ENCODE results near the gene FAM78A.
A peak's percentile ranks its signal among the peaks of the same experiment; 100 is the strongest.
"Not testable (repeated sequence)": the region's sequence is repeated elsewhere in the genome, so short reads cannot be mapped to it uniquely, and the experiment has no call there.

Gene FAM78A

GRCh38 chr9:131271506-131271931, 4.8 kb downstream of the FAM78A start:
- WGBS (ENCODE audit: insufficient coverage), result 68% methylated on average over 6 of the region's 6 CpGs
- DNase-seq, result no peak
- POLR2A ChIA-PET, result interaction anchor here (0.8 kb wide), 1 partner anchor 19 kb away, joined by 6 read pairs; no protein-coding TSS in a partner anchor
- Histone ChIP-seq H3K36me3 (ENCODE audit: control insufficient read depth in 4 of 4, insufficient read depth in 4 of 4, low read length in 3 of 4) (peaks cover 0 to 30% (median 1%) of the 10 kb centered on the region in 4 experiments), H3K27me3 (replicated peaks in 2 of 5; ENCODE audit: control insufficient read depth in 4 of 5, insufficient read depth in 5 of 5, low read length in 4 of 5) (no peaks in the 10 kb centered on the region), H3K4me3 (ENCODE audit: control insufficient read depth in 1 of 7, extremely low read depth in 1 of 7, insufficient read depth in 4 of 7, low read depth in 2 of 7, low read length in 6 of 7) (peak overlapping the region in 4 of 7 experiments; percentile 29 to 92 (median 62)), H3K4me1 (ENCODE audit: control extremely low read depth in 1 of 4, control insufficient read depth in 4 of 4, insufficient read depth in 4 of 4, low read length in 3 of 4) (peaks cover 23 to 90% (median 81%) of the 10 kb centered on the region in 4 experiments), H3K27ac (ENCODE audit: insufficient read depth in 1 of 2, low read depth in 1 of 2, low read length in 2 of 2, poor library complexity in 1 of 2, severe bottlenecking in 2 of 2) (peak overlapping the region; percentile 61 to 96), H3K9me3 (ENCODE audit: control extremely low read depth in 1 of 5, control insufficient read depth in 4 of 5, insufficient read depth in 2 of 5, low read depth in 1 of 5, low read length in 4 of 5) (no peaks in the 10 kb centered on the region)
- CTCF ChIA-PET, result interaction anchor here (0.8 to 12.1 kb wide), 9 partner anchors 8 to 93 kb away, joined by 3 to 155 read pairs (median 4); no protein-coding TSS in a partner anchor

- Histone ChIP-seq H3K4me3 (ENCODE audit: control insufficient read depth in 1 of 7, extremely low read depth in 1 of 7, insufficient read depth in 4 of 7, low read depth in 2 of 7, low read length in 6 of 7) (peak overlapping the region in 4 of 7 experiments; percentile 46 to 69 (median 52)), H3K27ac (ENCODE audit: insufficient read depth in 1 of 2, low read depth in 1 of 2, low read length in 2 of 2, poor library complexity in 1 of 2, severe bottlenecking in 2 of 2) (peak overlapping the region; percentile 61 to 96), H3K36me3 (ENCODE audit: control insufficient read depth in 4 of 4, insufficient read depth in 4 of 4, low read length in 3 of 4) (peaks cover 0 to 36% (median 3%) of the 10 kb centered on the region in 4 experiments), H3K4me1 (ENCODE audit: control extremely low read depth in 1 of 4, control insufficient read depth in 4 of 4, insufficient read depth in 4 of 4, low read length in 3 of 4) (peaks cover 23 to 95% (median 87%) of the 10 kb centered on the region in 4 experiments)
- ChIA-PET CTCF (interaction anchor here (0.8 to 12.1 kb wide), 6 partner anchors 7 to 63 kb away, joined by 3 to 155 read pairs (median 5); no protein-coding TSS in a partner anchor), POLR2A (interaction anchor here (0.6 to 1.0 kb wide), 3 partner anchors 11 to 94 kb away, joined by 3 to 4 read pairs (median 4); no protein-coding TSS in a partner anchor)
- WGBS (ENCODE audit: insufficient coverage), result 63% methylated on average over 1 of the region's 1 CpG
- H3K9me3 ChIP-seq (ENCODE audit: control extremely low read depth in 1 of 5, control insufficient read depth in 4 of 5, insufficient read depth in 2 of 5, low read depth in 1 of 5, low read length in 4 of 5); DNase-seq; H3K27me3 ChIP-seq (replicated peaks in 2 of 5; ENCODE audit: control insufficient read depth in 4 of 5, insufficient read depth in 5 of 5, low read length in 4 of 5): not testable (repeated sequence)
Measured at GRCh38 chr9:131271016-131271273, 5.4 kb downstream of the FAM78A start.

DNA sequence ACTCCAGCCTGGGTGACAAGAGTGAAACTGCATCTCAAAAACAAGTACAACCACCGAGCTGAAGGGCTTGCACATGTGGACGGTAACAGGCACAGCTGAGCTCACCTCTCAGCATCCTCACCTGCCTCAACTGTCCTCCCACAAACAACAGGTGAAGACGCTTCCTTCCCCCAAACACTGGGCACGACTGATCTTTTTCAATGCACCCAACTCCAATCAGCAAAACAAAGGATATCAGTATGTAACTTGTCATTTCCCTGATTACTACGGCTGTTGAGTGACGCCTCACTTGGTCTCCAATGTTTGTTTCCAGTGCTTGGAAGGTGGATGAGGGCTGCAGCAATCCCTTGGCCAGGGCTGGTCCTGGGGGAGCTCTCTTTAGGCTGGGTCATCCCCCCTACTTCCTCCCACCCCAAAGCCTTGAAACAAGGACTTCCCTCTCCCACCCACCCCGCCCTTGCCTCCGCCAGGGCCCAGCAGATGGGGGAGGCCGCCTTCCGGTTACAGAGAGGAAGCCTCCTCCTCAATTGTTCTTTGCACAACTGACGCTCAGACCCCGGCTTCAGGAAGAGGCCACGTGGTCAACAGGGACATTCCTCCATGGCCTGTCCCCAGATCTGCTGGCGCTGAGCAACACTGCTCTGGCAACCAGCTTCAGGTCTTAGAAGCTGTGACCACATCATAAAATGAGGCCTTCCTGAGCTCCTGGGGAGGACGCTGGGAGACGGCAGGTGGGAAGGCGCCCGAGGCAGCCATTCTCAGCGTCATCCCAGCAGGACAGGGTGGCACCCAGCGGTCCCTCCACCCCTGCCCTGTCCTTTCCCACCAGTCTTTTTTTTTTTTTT, 5.9 kb downstream of the FAM78A start:
- 3% methylated on average over 18 of the region's 20 CpGs for WGBS (ENCODE audit: insufficient coverage)
- peak; percentile 53 to 79 (median 70) for DNase-seq
- H3K4me3 ChIP-seq (ENCODE audit: control insufficient read depth in 1 of 7, extremely low read depth in 1 of 7, insufficient read depth in 4 of 7, low read depth in 2 of 7, low read length in 6 of 7), result peak overlapping the region in 6 of 7 experiments; percentile 33 to 69 (median 48)
- H3K27me3 ChIP-seq (replicated peaks in 2 of 5; ENCODE audit: control insufficient read depth in 4 of 5, insufficient read depth in 5 of 5, low read length in 4 of 5), result no peaks in the 10 kb centered on the region
- POLR2A ChIA-PET, result interaction anchor here (0.6 to 1.0 kb wide), 4 partner anchors 11 to 94 kb away, joined by 3 to 4 read pairs (median 4); no protein-coding TSS in a partner anchor
- H3K9me3 ChIP-seq (ENCODE audit: control extremely low read depth in 1 of 5, control insufficient read depth in 4 of 5, insufficient read depth in 2 of 5, low read depth in 1 of 5, low read length in 4 of 5), result no peaks in the 10 kb centered on the region
- CTCF ChIA-PET, result interaction anchor here (0.6 to 12.1 kb wide), 6 partner anchors 8 to 67 kb away, joined by 3 to 155 read pairs (median 4); no protein-coding TSS in a partner anchor
- peaks cover 2 to 40% (median 3%) of the 10 kb centered on the region in 4 experiments for H3K36me3 ChIP-seq (ENCODE audit: control insufficient read depth in 4 of 4, insufficient read depth in 4 of 4, low read length in 3 of 4)
- H3K4me1 ChIP-seq (ENCODE audit: control extremely low read depth in 1 of 4, control insufficient read depth in 4 of 4, insufficient read depth in 4 of 4, low read length in 3 of 4), result peaks cover 23 to 92% (median 90%) of the 10 kb centered on the region in 4 experiments
- H3K27ac ChIP-seq (ENCODE audit: insufficient read depth in 1 of 2, low read depth in 1 of 2, low read length in 2 of 2, poor library complexity in 1 of 2, severe bottlenecking in 2 of 2), result peak overlapping the region; percentile 42 to 96

DNA sequence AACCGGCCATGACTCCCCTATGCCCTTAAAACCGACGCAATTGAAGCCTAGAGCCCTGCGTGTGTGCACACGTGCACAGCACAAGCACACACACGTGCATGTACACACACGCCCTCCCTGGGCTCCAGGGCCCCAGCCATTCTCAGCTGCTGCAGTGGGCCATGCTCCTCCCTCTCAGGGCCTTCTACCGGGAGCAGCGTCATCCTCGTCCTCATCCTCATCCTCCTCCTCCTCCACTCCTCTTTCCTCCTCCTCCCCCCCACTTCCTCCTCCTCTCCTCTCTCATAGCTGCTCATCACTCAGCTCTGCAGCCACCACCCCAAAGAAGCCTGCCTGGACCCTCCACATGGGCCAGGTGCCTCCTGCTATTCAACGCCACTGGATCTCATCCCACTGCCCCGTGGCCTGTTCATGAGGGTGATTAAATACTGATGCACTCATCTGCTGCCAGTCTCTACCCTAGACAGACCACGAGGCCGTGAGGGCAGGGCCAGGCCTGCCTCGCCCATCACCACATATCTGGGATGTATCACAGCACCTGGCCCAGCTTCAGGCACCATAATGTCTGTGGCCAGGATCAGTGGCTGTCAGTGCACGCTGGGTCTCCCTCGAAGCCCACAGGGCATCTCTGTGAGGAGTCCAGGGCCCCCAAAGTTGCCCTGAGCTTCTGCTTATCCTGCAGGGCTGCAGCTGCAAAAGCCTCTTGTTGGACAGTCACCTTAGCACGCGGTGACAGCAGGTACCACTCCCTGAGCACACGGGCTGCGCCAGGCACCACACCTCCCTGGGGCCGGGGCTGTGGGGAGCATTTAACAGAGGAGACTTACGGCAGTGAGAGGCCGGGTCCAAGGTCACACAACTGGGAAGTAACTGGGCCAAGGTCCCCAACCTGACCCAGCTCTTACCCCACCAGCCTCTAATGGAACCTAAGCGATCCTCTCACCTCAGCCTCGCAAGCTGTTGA, 9.8 kb downstream of the FAM78A start:
- ChIA-PET POLR2A (no interaction called here), CTCF (interaction anchor here (0.7 to 12.1 kb wide), 2 partner anchors 9 to 11 kb away, joined by 3 to 155 read pairs; no protein-coding TSS in a partner anchor)
- Histone ChIP-seq H3K27me3 (replicated peaks in 2 of 5; ENCODE audit: control insufficient read depth in 4 of 5, insufficient read depth in 5 of 5, low read length in 4 of 5) (no peaks in the 10 kb centered on the region), H3K4me1 (ENCODE audit: control extremely low read depth in 1 of 4, control insufficient read depth in 4 of 4, insufficient read depth in 4 of 4, low read length in 3 of 4) (peaks cover 12 to 73% (median 68%) of the 10 kb centered on the region in 4 experiments), H3K27ac (ENCODE audit: insufficient read depth in 1 of 2, low read depth in 1 of 2, low read length in 2 of 2, poor library complexity in 1 of 2, severe bottlenecking in 2 of 2) (peak overlapping the region in 1 of 2 experiments; percentile 36), H3K36me3 (ENCODE audit: control insufficient read depth in 4 of 4, insufficient read depth in 4 of 4, low read length in 3 of 4) (peaks cover 7 to 43% (median 17%) of the 10 kb centered on the region in 4 experiments), H3K4me3 (ENCODE audit: control insufficient read depth in 1 of 7, extremely low read depth in 1 of 7, insufficient read depth in 4 of 7, low read depth in 2 of 7, low read length in 6 of 7) (peak overlapping the region in 2 of 7 experiments; percentile 19 to 21), H3K9me3 (ENCODE audit: control extremely low read depth in 1 of 5, control insufficient read depth in 4 of 5, insufficient read depth in 2 of 5, low read depth in 1 of 5, low read length in 4 of 5) (no peaks in the 10 kb centered on the region)
- DNase-seq, result no peak
- 65% methylated on average over 22 of the region's 26 CpGs for WGBS (ENCODE audit: insufficient coverage)

- Histone ChIP-seq H3K36me3 (ENCODE audit: control insufficient read depth in 4 of 4, insufficient read depth in 4 of 4, low read length in 3 of 4) (peaks cover 7 to 61% (median 38%) of the 10 kb centered on the region in 4 experiments), H3K9me3 (ENCODE audit: control extremely low read depth in 1 of 5, control insufficient read depth in 4 of 5, insufficient read depth in 2 of 5, low read depth in 1 of 5, low read length in 4 of 5) (no peaks in the 10 kb centered on the region), H3K4me3 (ENCODE audit: control insufficient read depth in 1 of 7, extremely low read depth in 1 of 7, insufficient read depth in 4 of 7, low read depth in 2 of 7, low read length in 6 of 7) (no peak overlapping the region), H3K4me1 (ENCODE audit: control extremely low read depth in 1 of 4, control insufficient read depth in 4 of 4, insufficient read depth in 4 of 4, low read length in 3 of 4) (peaks cover 4 to 51% (median 45%) of the 10 kb centered on the region in 4 experiments), H3K27ac (ENCODE audit: insufficient read depth in 1 of 2, low read depth in 1 of 2, low read length in 2 of 2, poor library complexity in 1 of 2, severe bottlenecking in 2 of 2) (peak overlapping the region; percentile 50 to 71), H3K27me3 (replicated peaks in 2 of 5; ENCODE audit: control insufficient read depth in 4 of 5, insufficient read depth in 5 of 5, low read length in 4 of 5) (no peaks in the 10 kb centered on the region)
- POLR2A ChIA-PET, result interaction anchor here (0.7 to 1.5 kb wide), 3 partner anchors 8 to 1030 kb away, joined by 3 to 6 read pairs (median 3); no protein-coding TSS in a partner anchor
- DNase-seq, result peak in 2 of 3 donors; percentile 67 to 81
- WGBS (ENCODE audit: insufficient coverage), result 32% methylated on average over 7 of the region's 11 CpGs
- CTCF ChIA-PET, result interaction anchor here (0.9 to 2.9 kb wide), 5 partner anchors 9 to 85 kb away, joined by 3 to 24 read pairs (median 4); no protein-coding TSS in a partner anchor
Measured at GRCh38 chr9:131264231-131264630, 12.1 kb downstream of the FAM78A start.

- H3K27me3 ChIP-seq (replicated peaks in 2 of 5; ENCODE audit: control insufficient read depth in 4 of 5, insufficient read depth in 5 of 5, low read length in 4 of 5), result no peaks in the 10 kb centered on the region
- DNase-seq, result no peak
- H3K27ac ChIP-seq (ENCODE audit: insufficient read depth in 1 of 2, low read depth in 1 of 2, low read length in 2 of 2, poor library complexity in 1 of 2, severe bottlenecking in 2 of 2), result peak overlapping the region; percentile 50 to 71
- POLR2A ChIA-PET, result interaction anchor here (0.5 to 1.5 kb wide), 3 partner anchors 8 to 1031 kb away, joined by 3 to 6 read pairs (median 3); no protein-coding TSS in a partner anchor
- CTCF ChIA-PET, result interaction anchor here (0.9 to 2.9 kb wide), 5 partner anchors 10 to 85 kb away, joined by 3 to 24 read pairs (median 4); no protein-coding TSS in a partner anchor
- peaks cover 0 to 50% (median 42%) of the 10 kb centered on the region in 4 experiments for H3K4me1 ChIP-seq (ENCODE audit: control extremely low read depth in 1 of 4, control insufficient read depth in 4 of 4, insufficient read depth in 4 of 4, low read length in 3 of 4)
- no peaks in the 10 kb centered on the region for H3K9me3 ChIP-seq (ENCODE audit: control extremely low read depth in 1 of 5, control insufficient read depth in 4 of 5, insufficient read depth in 2 of 5, low read depth in 1 of 5, low read length in 4 of 5)
- 74% methylated on average over 6 of the region's 6 CpGs for WGBS (ENCODE audit: insufficient coverage)
- no peak overlapping the region for H3K4me3 ChIP-seq (ENCODE audit: control insufficient read depth in 1 of 7, extremely low read depth in 1 of 7, insufficient read depth in 4 of 7, low read depth in 2 of 7, low read length in 6 of 7)
- peaks cover 7 to 67% (median 42%) of the 10 kb centered on the region in 4 experiments for H3K36me3 ChIP-seq (ENCODE audit: control insufficient read depth in 4 of 4, insufficient read depth in 4 of 4, low read length in 3 of 4)
Measured at GRCh38 chr9:131263701-131264100, 12.6 kb downstream of the FAM78A start.
